Astrocyte (in vitro differentiated cells and primary cell): ENCODE results near the gene GZMM. TPM values are rescaled to one million over a fixed set of nuclear protein-coding genes. Genes with fewer than 3 reads are reported as not detected.

Experiments used
- DNase-seq: peaks from one replicate; pipeline ENCODE4 v3.0.0-alpha.2; 2010; ENCODE audit warnings: low read depth
- FAIRE-seq: peaks from 2 replicates; lab custom pipeline; 2011; peaks lifted over from hg19 to GRCh38; lab: Jason Lieb, UNC
- H2AFZ ChIP-seq: 2 replicates; pipeline ENCODE4 v1.6.0; 2012; ENCODE audit warnings: low read depth, low read length, inconsistent platforms
- H3K27ac ChIP-seq: 2 replicates; pipeline ENCODE4 v1.5.1; 2011; ENCODE audit warnings: low read depth, low read length, inconsistent platforms
- H3K27me3 ChIP-seq: 2 replicates; pipeline ENCODE4 v1.6.0; 2011; ENCODE audit warnings: low read length, inconsistent platforms; ENCODE audit not compliant: insufficient read depth
- H3K36me3 ChIP-seq: 2 replicates; pipeline ENCODE4 v1.5.1; 2011; ENCODE audit warnings: low read length, inconsistent platforms; ENCODE audit not compliant: insufficient read depth
- H3K4me1 ChIP-seq: 2 replicates; pipeline ENCODE4 v1.5.1; 2011; ENCODE audit warnings: low read length, inconsistent platforms; ENCODE audit not compliant: insufficient read depth
- H3K4me2 ChIP-seq: 2 replicates; pipeline ENCODE4 v1.6.0; 2012; ENCODE audit warnings: low read length, inconsistent platforms
- H3K4me3 ChIP-seq: 2 replicates; pipeline ENCODE4 v1.5.1; 2011; ENCODE audit warnings: low read depth, mild to moderate bottlenecking, low read length, inconsistent platforms; ENCODE audit not compliant: insufficient read depth
- H3K79me2 ChIP-seq: 2 replicates; pipeline ENCODE4 v1.6.0; 2012; ENCODE audit warnings: mild to moderate bottlenecking, low read length, inconsistent platforms; ENCODE audit not compliant: insufficient read depth
- H3K9ac ChIP-seq: 2 replicates; pipeline ENCODE4 v1.6.0; 2012; ENCODE audit warnings: mild to moderate bottlenecking, low read length, inconsistent platforms
- H3K9me3 ChIP-seq: 2 replicates; pipeline ENCODE4 v1.5.1; 2012; ENCODE audit warnings: low read depth, mild to moderate bottlenecking, low read length, inconsistent platforms; ENCODE audit not compliant: insufficient read depth
- H4K20me1 ChIP-seq: 2 replicates; pipeline ENCODE4 v1.6.0; 2012; ENCODE audit warnings: low read length, inconsistent platforms; ENCODE audit not compliant: insufficient read depth
- H3K27ac Mint-ChIP-seq: one replicate; pipeline ENCODE4 v1.8.0; 2021; ENCODE audit warnings: mild to moderate bottlenecking, mixed read lengths; ENCODE audit not compliant: unreplicated experiment
- H3K27me3 Mint-ChIP-seq: one replicate; pipeline ENCODE4 v1.8.0; 2021; ENCODE audit warnings: low read depth, mixed read lengths; ENCODE audit not compliant: unreplicated experiment
- H3K36me3 Mint-ChIP-seq: one replicate; pipeline ENCODE4 v1.8.0; 2021; ENCODE audit warnings: low read depth, mixed read lengths; ENCODE audit not compliant: unreplicated experiment
- H3K4me1 Mint-ChIP-seq: one replicate; pipeline ENCODE4 v1.8.0; 2021; ENCODE audit warnings: low read depth, mixed read lengths; ENCODE audit not compliant: unreplicated experiment
- H3K4me3 Mint-ChIP-seq: one replicate; pipeline ENCODE4 v1.8.0; 2021; ENCODE audit warnings: mild to moderate bottlenecking, moderate library complexity, mixed read lengths; ENCODE audit not compliant: unreplicated experiment
- H3K9me3 Mint-ChIP-seq: one replicate; pipeline ENCODE4 v1.8.0; 2021; ENCODE audit warnings: mild to moderate bottlenecking, mixed read lengths; ENCODE audit not compliant: unreplicated experiment
- EZH2 ChIP-seq: IDR thresholded peaks from 2 replicates; pipeline ENCODE4 v1.6.1; 2012; ENCODE audit warnings: mild to moderate bottlenecking, low read length, inconsistent platforms; ENCODE audit not compliant: insufficient read depth
- total RNA-seq: library from RNA; stranded (reverse); gene quantifications from 2 replicates; pipeline ENCODE4 v1.2.1, GENCODE V29; 2021
- TF ChIP-seq, protein P1 (sequence below): IDR thresholded peaks from 2 replicates; pipeline ENCODE4 v1.5.1; 2011; ENCODE audit warnings: low read depth, mild to moderate bottlenecking, inconsistent platforms, low read length, moderate library complexity; ENCODE audit not compliant: insufficient read depth

The GZMM gene
- total RNA-seq, 1 donor from 2014 or later, result 0.70 TPM

DNA sequence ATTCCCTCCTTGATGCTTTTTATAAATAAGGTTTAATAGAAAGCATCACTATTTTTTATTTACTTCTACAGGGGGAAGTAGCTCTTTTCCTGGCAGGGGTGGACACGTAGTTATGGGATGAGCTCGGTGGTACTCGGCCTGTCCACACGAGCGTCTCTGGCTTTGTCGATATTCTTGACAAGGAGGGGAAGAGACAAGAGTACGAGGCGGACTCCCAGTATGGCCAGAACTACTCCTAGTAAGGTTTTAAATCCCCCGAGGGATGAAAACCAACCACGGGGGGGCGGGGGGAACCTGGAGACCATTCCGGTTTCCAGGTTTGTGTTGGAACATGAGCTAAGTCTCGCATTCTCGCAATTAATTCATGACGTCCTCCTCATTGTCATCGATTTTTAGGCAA is 23.0 kb downstream of the GZMM start:
- Histone ChIP-seq H3K9me3 (no peaks in the 10 kb centered on the region), H3K36me3 (no peaks in the 10 kb centered on the region), H3K4me3 (no peak overlapping the region), H2AFZ (no peak overlapping the region), H3K9ac (no peak overlapping the region), H3K4me2 (no peak overlapping the region), H3K4me1 (peaks cover 10% of the 10 kb centered on the region), H3K27me3 (no peaks in the 10 kb centered on the region), H3K79me2 (no peaks in the 10 kb centered on the region), H3K27ac (no peak overlapping the region), H4K20me1 (no peaks in the 10 kb centered on the region)
- Mint-ChIP-seq H3K36me3 (peaks cover 4% of the 10 kb centered on the region), H3K27ac (no peak overlapping the region), H3K9me3 (peaks cover 6% of the 10 kb centered on the region), H3K27me3 (no peaks in the 10 kb centered on the region), H3K4me3 (no peak overlapping the region), H3K4me1 (no peaks in the 10 kb centered on the region)
- DNase-seq (no peak), FAIRE-seq (no peak)
- TF ChIP-seq, protein P1, sequence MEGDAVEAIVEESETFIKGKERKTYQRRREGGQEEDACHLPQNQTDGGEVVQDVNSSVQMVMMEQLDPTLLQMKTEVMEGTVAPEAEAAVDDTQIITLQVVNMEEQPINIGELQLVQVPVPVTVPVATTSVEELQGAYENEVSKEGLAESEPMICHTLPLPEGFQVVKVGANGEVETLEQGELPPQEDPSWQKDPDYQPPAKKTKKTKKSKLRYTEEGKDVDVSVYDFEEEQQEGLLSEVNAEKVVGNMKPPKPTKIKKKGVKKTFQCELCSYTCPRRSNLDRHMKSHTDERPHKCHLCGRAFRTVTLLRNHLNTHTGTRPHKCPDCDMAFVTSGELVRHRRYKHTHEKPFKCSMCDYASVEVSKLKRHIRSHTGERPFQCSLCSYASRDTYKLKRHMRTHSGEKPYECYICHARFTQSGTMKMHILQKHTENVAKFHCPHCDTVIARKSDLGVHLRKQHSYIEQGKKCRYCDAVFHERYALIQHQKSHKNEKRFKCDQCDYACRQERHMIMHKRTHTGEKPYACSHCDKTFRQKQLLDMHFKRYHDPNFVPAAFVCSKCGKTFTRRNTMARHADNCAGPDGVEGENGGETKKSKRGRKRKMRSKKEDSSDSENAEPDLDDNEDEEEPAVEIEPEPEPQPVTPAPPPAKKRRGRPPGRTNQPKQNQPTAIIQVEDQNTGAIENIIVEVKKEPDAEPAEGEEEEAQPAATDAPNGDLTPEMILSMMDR, result no peak
- TF ChIP-seq EZH2, result no peak

DNA sequence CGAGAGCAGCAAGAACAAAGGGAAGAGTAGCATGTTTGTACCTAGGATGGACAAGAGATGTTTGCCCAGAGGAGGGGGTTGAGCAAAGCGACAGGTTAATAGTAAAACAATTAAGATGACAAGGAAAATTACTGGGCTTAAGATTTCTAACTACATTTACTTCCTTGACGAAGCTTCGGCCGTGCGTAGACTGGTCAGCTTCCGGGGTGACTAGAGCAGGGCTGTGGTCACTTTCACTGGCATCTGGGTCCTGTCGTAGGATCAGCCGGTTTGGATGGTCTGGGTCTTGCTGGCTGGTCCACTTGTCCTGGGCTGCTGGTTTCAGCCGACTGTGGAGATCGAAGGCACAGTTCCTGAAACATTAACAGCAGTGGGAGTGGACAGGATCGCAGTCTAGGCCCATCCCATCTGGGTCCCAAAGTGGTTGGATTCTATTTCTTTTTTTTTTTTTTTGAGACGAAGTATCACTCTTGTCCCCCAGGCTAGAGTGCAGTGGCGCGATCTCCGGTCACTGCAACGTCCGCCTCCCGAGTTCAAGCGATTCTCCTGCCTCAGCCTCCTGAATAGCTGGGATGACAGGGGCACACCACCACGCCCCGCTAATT is 23.5 kb downstream of the GZMM start:
- Histone ChIP-seq H4K20me1 (no peaks in the 10 kb centered on the region), H3K79me2 (peaks cover under 1% of the 10 kb centered on the region), H3K4me1 (peaks cover 10% of the 10 kb centered on the region), H3K27me3 (no peaks in the 10 kb centered on the region), H3K9me3 (no peaks in the 10 kb centered on the region), H2AFZ (no peak overlapping the region), H3K27ac (no peak overlapping the region), H3K36me3 (no peaks in the 10 kb centered on the region), H3K9ac (no peak overlapping the region), H3K4me2 (no peak overlapping the region), H3K4me3 (no peak overlapping the region)
- no peaks in the 10 kb centered on the region for H3K27me3 Mint-ChIP-seq
- TF ChIP-seq EZH2, result no peak
- TF ChIP-seq, protein P1, result no peak
- H3K36me3 Mint-ChIP-seq, result peaks cover 4% of the 10 kb centered on the region
- H3K9me3 Mint-ChIP-seq, result peaks cover 3% of the 10 kb centered on the region
- DNase-seq (no peak), FAIRE-seq (no peak)
- H3K4me3 Mint-ChIP-seq, result no peak overlapping the region
- no peaks in the 10 kb centered on the region for H3K4me1 Mint-ChIP-seq
- no peak overlapping the region for H3K27ac Mint-ChIP-seq

DNA sequence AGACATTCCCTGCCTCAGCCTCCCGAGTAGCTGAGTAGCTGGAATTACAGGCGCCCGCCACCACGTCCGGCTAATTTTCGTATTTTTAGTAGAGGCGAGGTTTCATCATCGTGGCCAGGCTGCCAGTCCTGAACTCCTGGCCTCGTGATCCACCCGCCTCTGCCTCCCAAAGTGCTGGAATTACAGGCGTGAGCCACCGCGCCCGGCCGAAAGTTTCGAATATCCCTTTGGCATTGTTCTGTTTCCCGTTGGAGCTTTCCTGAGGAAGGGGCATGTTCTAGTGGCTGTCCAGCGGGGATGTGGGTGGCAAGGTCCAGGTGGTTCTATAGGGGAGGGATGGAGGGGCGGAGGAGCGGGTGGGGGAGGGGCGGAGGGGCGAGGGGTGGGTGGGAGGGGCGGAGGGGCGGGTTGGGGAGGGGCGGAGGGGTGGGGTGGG is 26.4 kb downstream of the GZMM start:
- H3K27me3 Mint-ChIP-seq, result no peaks in the 10 kb centered on the region
- TF ChIP-seq, protein P1, result no peak
- no peak for TF ChIP-seq EZH2
- H3K27me3 ChIP-seq, result no peaks in the 10 kb centered on the region
- H3K4me3 ChIP-seq, result no peak overlapping the region
- no peak for DNase-seq
- no peak overlapping the region for H3K27ac ChIP-seq
- no peaks in the 10 kb centered on the region for H3K36me3 Mint-ChIP-seq
- peaks cover 23% of the 10 kb centered on the region for H4K20me1 ChIP-seq
- no peak overlapping the region for H3K4me2 ChIP-seq
- no peaks in the 10 kb centered on the region for H3K9me3 ChIP-seq
- H3K79me2 ChIP-seq, result peaks cover 29% of the 10 kb centered on the region
- no peak overlapping the region for H3K27ac Mint-ChIP-seq
- H3K4me1 ChIP-seq, result peaks cover 27% of the 10 kb centered on the region
- no peak overlapping the region for H3K4me3 Mint-ChIP-seq
- no peaks in the 10 kb centered on the region for H3K36me3 ChIP-seq
- H3K4me1 Mint-ChIP-seq, result peaks cover 9% of the 10 kb centered on the region
- no peak overlapping the region for H3K9ac ChIP-seq
- no peak for FAIRE-seq
- peaks cover 3% of the 10 kb centered on the region for H3K9me3 Mint-ChIP-seq
- H2AFZ ChIP-seq, result no peak overlapping the region
